GM19452 (cell line): ENCODE measurements around the gene CDKN2A.

Experiments used
- ATAC-seq: cut with Tn5 transposase; IDR thresholded peaks from one replicate; pipeline ENCODE4 v1.9.1; 2021; ENCODE audit not compliant: unreplicated experiment

Gene CDKN2A

GRCh38 chr9:21945606-21946005, 48.6 kb downstream of the CDKN2A start:
- ATAC-seq, result no peak

GRCh38 chr9:21943464-21943863, 50.7 kb downstream of the CDKN2A start:
- no peak for ATAC-seq

- no peak for ATAC-seq
Measured at GRCh38 chr9:21941337-21941995, 52.7 kb downstream of the CDKN2A start.

GRCh38 chr9:21936161-21936560, 58.0 kb downstream of the CDKN2A start:
- ATAC-seq, result no peak

GRCh38 chr9:21935631-21936030, 58.6 kb downstream of the CDKN2A start:
- ATAC-seq, result no peak

GRCh38 chr9:21933865-21934264, 60.3 kb downstream of the CDKN2A start:
- ATAC-seq, result no peak

- ATAC-seq, result no peak
Measured at GRCh38 chr9:21933281-21933680, 60.9 kb downstream of the CDKN2A start.

GRCh38 chr9:21931428-21931827, 62.8 kb downstream of the CDKN2A start:
- ATAC-seq, result no peak

GRCh38 chr9:21927752-21928151, 66.4 kb downstream of the CDKN2A start:
- ATAC-seq, result no peak

GRCh38 chr9:21923694-21924093, 70.5 kb downstream of the CDKN2A start:
- no peak for ATAC-seq

GRCh38 chr9:21919377-21920362, 74.5 kb downstream of the CDKN2A start:
- peak; percentile 87 for ATAC-seq
